HAP-1 (cell line): ENCODE results near the gene HYOU1.

Experiments
- DNase-seq, 2 experiments: peaks; one replicate each; pipeline ENCODE4 v3.0.0-alpha.2; 2016 to 2020; ENCODE audit warnings: low spot score in 2 of 2
- H3K27me3 ChIP-seq: fragments of 250-450 bp; sonication (Bioruptor Pico); 2 replicates; pipeline ENCODE4 v1.5.1; 2020; ENCODE audit warnings: low read depth, mild to moderate bottlenecking, moderate library complexity
- H3K36me3 ChIP-seq: fragments of 250-450 bp; sonication (Bioruptor Pico); replicated peaks from 2 replicates; pipeline ENCODE4 v1.5.1; 2020; ENCODE audit warnings: mild to moderate bottlenecking
- H3K4me1 ChIP-seq: fragments of 250-450 bp; sonication (Bioruptor Pico); 2 replicates; pipeline ENCODE4 v1.5.1; 2020; ENCODE audit warnings: mild to moderate bottlenecking
- H3K4me3 ChIP-seq: fragments of 250-450 bp; sonication (Bioruptor Pico); 2 replicates; pipeline ENCODE4 v1.5.1; 2020; ENCODE audit warnings: mild to moderate bottlenecking, moderate library complexity
- H3K9me3 ChIP-seq: fragments of 250-450 bp; sonication (Bioruptor Pico); 2 replicates; pipeline ENCODE4 v1.5.1; 2020; ENCODE audit warnings: mild to moderate bottlenecking, moderate library complexity
- in situ Hi-C: fragments of 300-500 bp; cut with MboI; formaldehyde crosslinking; loops from 3 replicates; pipeline ENCODE4 v1.14.3; 2020; ENCODE audit warnings: low sequenced_read_pairs, inconsistent platforms, mixed read lengths

Gene HYOU1

GRCh38 chr11:119016216-119017009 lies 40.6 kb downstream of the HYOU1 start:
- DNase-seq: no peak
- in situ Hi-C loops: no loop called here
- H3K4me3 ChIP-seq: peak overlapping the region; percentile 97
- no peaks in the 10 kb centered on the region for H3K27me3 ChIP-seq
- H3K9me3 ChIP-seq: no peaks in the 10 kb centered on the region
- H3K4me1 ChIP-seq: peaks cover 17% of the 10 kb centered on the region
- peaks cover 67% of the 10 kb centered on the region for H3K36me3 ChIP-seq

GRCh38 chr11:119015054-119015611 lies 41.9 kb downstream of the HYOU1 start:
- H3K4me1 ChIP-seq: peaks cover 16% of the 10 kb centered on the region
- in situ Hi-C loops: no loop called here
- no peak overlapping the region for H3K4me3 ChIP-seq
- H3K9me3 ChIP-seq: no peaks in the 10 kb centered on the region
- H3K27me3 ChIP-seq: no peaks in the 10 kb centered on the region
- H3K36me3 ChIP-seq: peaks cover 68% of the 10 kb centered on the region
- DNase-seq: peak in 1 of 2 experiments; percentile 38

GRCh38 chr11:119014209-119014924 lies 42.6 kb downstream of the HYOU1 start:
- H3K27me3 ChIP-seq: no peaks in the 10 kb centered on the region
- peaks cover 13% of the 10 kb centered on the region for H3K4me1 ChIP-seq
- peaks cover 67% of the 10 kb centered on the region for H3K36me3 ChIP-seq
- no peak for DNase-seq
- no peak overlapping the region for H3K4me3 ChIP-seq
- in situ Hi-C loops: no loop called here
- no peaks in the 10 kb centered on the region for H3K9me3 ChIP-seq

- H3K4me3 ChIP-seq: no peak overlapping the region
- DNase-seq: no peak
- peaks cover 13% of the 10 kb centered on the region for H3K4me1 ChIP-seq
- no peaks in the 10 kb centered on the region for H3K27me3 ChIP-seq
- in situ Hi-C loops: no loop called here
- no peaks in the 10 kb centered on the region for H3K9me3 ChIP-seq
- H3K36me3 ChIP-seq: peaks cover 77% of the 10 kb centered on the region
These were observed 44.3 kb downstream of the HYOU1 start for GRCh38 chr11:119012629-119013170.

GRCh38 chr11:119011476-119012053 lies 45.4 kb downstream of the HYOU1 start:
- peaks cover 6% of the 10 kb centered on the region for H3K4me1 ChIP-seq
- peaks cover 77% of the 10 kb centered on the region for H3K36me3 ChIP-seq
- no peak overlapping the region for H3K4me3 ChIP-seq
- H3K9me3 ChIP-seq: no peaks in the 10 kb centered on the region
- DNase-seq: no peak
- no peaks in the 10 kb centered on the region for H3K27me3 ChIP-seq
- in situ Hi-C loops: no loop called here

DNA sequence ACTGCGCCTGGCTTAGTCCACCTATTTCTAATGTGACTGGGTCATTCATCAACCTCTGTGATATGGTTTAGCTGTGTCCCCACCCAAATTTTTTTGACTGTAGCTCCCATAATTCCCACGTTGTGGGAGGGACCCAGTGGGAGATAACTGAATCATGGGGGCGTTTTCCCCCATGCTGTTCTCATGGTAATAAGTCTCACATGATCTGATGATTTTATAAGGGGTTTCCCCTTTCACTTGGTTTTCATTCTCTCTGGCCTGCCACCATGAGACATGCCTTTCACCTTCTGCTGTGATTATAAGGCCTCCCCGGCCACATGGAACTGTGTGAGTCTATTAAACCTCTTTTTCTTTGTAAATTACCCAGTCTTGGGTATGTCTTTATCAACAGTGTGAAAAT lies 50.3 kb downstream of the HYOU1 start:
- Histone ChIP-seq H3K36me3 (peaks cover 59% of the 10 kb centered on the region), H3K27me3 (no peaks in the 10 kb centered on the region), H3K4me3 (no peak overlapping the region), H3K4me1 (no peaks in the 10 kb centered on the region), H3K9me3 (no peaks in the 10 kb centered on the region)
- in situ Hi-C loops: no loop called here
- no peak for DNase-seq

GRCh38 chr11:119000906-119001305 lies 56.1 kb downstream of the HYOU1 start:
- peaks cover 51% of the 10 kb centered on the region for H3K36me3 ChIP-seq
- DNase-seq: no peak
- in situ Hi-C loops: no loop called here

DNA sequence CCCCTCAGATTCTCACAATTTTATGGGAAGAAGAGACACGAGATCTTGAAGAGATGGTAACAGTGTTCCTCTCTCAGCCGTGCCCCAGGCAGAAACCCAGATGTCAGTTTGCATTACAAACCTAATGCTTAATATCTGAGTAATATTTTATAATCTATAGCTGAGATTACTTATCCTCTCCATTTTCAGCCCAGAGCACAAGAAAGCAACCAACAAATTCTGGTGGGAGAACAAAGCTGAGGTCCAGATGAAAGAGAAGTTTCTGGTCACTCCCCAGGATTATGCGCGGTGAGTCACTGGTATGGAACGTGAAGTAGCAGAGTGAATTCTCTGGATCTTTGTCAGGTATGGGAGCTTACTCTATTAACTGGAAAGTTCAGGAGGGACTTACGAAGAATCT lies 58.2 kb downstream of the HYOU1 start:
- H3K36me3 ChIP-seq: peaks cover 46% of the 10 kb centered on the region
- no peaks in the 10 kb centered on the region for H3K27me3 ChIP-seq
- H3K4me1 ChIP-seq: peaks cover 19% of the 10 kb centered on the region
- in situ Hi-C loops: no loop called here
- H3K4me3 ChIP-seq: peak overlapping the region; percentile 89
- no peaks in the 10 kb centered on the region for H3K9me3 ChIP-seq
- DNase-seq: peak; percentile 75 to 89

More at GRCh38 chr11:119000906-119001305, 56.1 kb downstream of the HYOU1 start:
- Histone ChIP-seq H3K4me3 (no peak overlapping the region), H3K4me1 (peaks cover 19% of the 10 kb centered on the region), H3K27me3 (no peaks in the 10 kb centered on the region), H3K9me3 (no peaks in the 10 kb centered on the region)

- in situ Hi-C loops: no loop called here
- Histone ChIP-seq H3K27me3 (no peaks in the 10 kb centered on the region), H3K4me3 (peak overlapping the region; percentile 89), H3K4me1 (peaks cover 19% of the 10 kb centered on the region), H3K36me3 (peaks cover 47% of the 10 kb centered on the region), H3K9me3 (no peaks in the 10 kb centered on the region)
- DNase-seq: no peak
These were observed 58.7 kb downstream of the HYOU1 start for GRCh38 chr11:118998388-118998717.

DNA sequence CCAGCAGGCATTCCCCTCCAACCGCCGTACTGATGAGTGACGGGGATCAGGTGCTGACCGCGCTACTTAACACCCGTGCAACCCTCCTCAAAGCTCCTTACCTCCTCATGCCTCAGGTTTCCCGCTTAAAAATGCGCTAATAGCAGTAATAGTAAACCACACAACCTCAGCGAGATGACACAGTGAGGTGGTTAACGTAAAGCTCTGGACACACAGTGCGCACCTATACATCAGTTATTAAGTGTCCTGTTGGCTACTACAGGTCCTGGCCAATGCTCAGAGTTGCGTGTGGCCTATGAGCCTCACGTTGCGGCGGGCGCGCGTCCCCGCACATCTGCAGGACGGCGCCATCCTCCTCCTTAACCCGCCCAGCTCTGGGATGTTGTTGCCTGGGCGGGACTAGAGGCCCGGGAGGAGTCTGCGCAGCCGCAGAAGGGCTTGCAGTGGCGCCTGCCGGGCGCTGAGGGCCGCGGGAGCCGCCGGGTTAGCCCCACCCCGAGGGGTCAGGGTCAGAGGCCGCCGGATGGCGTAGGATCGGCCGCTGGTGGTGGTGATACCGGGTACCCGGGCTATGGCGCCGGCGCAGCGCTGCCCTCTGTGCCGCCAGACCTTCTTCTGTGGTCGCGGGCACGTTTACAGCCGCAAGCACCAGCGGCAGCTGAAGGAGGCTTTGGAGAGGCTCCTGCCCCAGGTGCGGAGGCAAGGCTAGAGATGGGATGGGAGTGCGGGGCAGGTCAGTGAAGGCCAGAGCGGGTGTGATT lies 59.2 kb downstream of the HYOU1 start, which contains the start of gene CENATAC:
CENATAC (plus strand) TSS at position 512 of the 761 bp plus-strand sequence; CDS start at position 572, 60 bp downstream.
- Histone ChIP-seq H3K4me1 (peaks cover 19% of the 10 kb centered on the region), H3K36me3 (peaks cover 47% of the 10 kb centered on the region), H3K27me3 (no peaks in the 10 kb centered on the region), H3K9me3 (no peaks in the 10 kb centered on the region), H3K4me3 (peak within 1 kb of the TSS; percentile 89)
- in situ Hi-C loops: no loop called here
- peak; percentile 90 to 95 for DNase-seq

- in situ Hi-C loops: no loop called here
- Histone ChIP-seq H3K4me1 (peaks cover 19% of the 10 kb centered on the region), H3K4me3 (peak overlapping the region; percentile 89), H3K9me3 (0 out of 2 replicates have a peak, but pooled peaks cover 3% of the 10 kb centered on the region), H3K36me3 (peaks cover 40% of the 10 kb centered on the region), H3K27me3 (no peaks in the 10 kb centered on the region)
- peak; percentile 32 to 43 for DNase-seq
These were observed 59.9 kb downstream of the HYOU1 start for GRCh38 chr11:118996926-118997626.
